ENCODE measurements around the gene CYB5R2. TPM values are rescaled to one million over a fixed set of nuclear protein-coding genes. Genes with fewer than 3 reads are reported as not detected.

CYB5R2 gene
- total RNA-seq, 4 donors from 2014 or later = 5.2 to 12.6 (median 7.4) TPM

DNA sequence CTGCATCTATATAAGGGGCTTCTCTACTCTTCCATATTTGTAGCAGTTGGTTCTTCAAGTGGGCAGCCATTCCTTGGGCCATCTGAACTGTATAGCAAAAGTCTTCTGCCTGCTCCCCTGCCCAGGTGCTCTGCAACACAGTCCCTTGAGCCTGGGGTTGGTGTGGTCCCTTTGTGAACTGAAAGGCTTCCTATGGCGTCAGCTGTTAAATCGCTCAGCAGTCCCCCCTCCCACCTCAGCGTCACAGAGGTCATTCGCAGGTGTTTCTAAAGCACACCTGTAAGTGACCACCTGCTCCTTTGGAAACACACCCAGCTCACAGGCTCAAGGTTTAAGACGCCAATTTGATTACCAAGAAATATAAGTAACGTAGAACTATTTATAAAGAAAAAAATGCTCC lies 37.0 kb downstream of the CYB5R2 start:
- TF ChIP-seq, protein P1, sequence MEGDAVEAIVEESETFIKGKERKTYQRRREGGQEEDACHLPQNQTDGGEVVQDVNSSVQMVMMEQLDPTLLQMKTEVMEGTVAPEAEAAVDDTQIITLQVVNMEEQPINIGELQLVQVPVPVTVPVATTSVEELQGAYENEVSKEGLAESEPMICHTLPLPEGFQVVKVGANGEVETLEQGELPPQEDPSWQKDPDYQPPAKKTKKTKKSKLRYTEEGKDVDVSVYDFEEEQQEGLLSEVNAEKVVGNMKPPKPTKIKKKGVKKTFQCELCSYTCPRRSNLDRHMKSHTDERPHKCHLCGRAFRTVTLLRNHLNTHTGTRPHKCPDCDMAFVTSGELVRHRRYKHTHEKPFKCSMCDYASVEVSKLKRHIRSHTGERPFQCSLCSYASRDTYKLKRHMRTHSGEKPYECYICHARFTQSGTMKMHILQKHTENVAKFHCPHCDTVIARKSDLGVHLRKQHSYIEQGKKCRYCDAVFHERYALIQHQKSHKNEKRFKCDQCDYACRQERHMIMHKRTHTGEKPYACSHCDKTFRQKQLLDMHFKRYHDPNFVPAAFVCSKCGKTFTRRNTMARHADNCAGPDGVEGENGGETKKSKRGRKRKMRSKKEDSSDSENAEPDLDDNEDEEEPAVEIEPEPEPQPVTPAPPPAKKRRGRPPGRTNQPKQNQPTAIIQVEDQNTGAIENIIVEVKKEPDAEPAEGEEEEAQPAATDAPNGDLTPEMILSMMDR (IDR thresholded peaks at IDR 0.05; ENCODE audit: low read depth) = no peak

DNA sequence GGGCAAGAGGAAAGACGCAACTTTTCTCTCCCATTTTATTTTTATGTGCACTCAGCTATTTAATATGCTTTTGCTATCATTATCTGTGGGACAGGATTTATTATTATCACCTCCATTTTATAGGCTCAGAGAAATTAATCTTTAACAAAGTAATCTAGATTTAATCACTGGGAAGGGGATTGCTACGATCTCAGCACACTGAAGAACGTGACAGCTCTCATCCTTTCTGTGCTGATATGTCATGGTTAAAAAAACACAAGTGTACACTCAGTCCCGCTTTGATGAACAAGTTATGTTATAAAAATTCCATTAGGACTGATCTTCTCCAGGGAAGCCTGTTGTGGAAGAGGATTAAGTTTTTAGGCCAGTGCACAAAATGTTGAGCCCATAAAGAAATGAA lies 37.6 kb downstream of the CYB5R2 start:
- TF ChIP-seq, protein P1 (IDR thresholded peaks at IDR 0.05; ENCODE audit: low read depth) = no peak

GRCh38 chr11:7635137-7635536 lies 38.2 kb downstream of the CYB5R2 start:
- TF ChIP-seq, protein P1 (IDR thresholded peaks at IDR 0.05; ENCODE audit: low read depth) = no peak

GRCh38 chr11:7632211-7632610 lies 41.1 kb downstream of the CYB5R2 start:
- TF ChIP-seq, protein P1 (IDR thresholded peaks at IDR 0.05; ENCODE audit: low read depth) = no peak

- TF ChIP-seq, protein P1 (IDR thresholded peaks at IDR 0.05; ENCODE audit: low read depth) = no peak
Measured at GRCh38 chr11:7630002-7630401, 43.3 kb downstream of the CYB5R2 start.

GRCh38 chr11:7628660-7629059 lies 44.6 kb downstream of the CYB5R2 start:
- TF ChIP-seq, protein P1 (IDR thresholded peaks at IDR 0.05; ENCODE audit: low read depth) = no peak

DNA sequence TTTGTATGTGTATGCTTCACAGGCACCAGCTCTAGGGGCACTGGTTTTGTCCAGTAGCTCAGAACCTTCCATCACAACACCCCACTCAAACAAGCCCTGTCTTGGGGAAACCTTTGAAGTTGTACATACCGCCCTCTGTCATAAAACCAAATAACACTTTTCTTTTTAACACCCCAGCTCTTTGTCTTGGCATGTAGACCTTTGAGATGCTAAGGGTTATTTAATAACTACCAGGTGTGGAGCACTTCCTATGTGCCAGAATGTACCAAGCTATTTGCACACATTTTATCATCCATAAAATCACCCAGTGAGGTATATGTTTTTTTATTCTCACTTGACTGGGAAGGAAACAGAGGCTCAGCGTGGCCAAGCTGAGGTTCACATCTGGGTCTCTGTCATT lies 50.6 kb downstream of the CYB5R2 start:
- TF ChIP-seq, protein P1 (IDR thresholded peaks at IDR 0.05; ENCODE audit: low read depth) = no peak
